NCI-H187 treated with DMSO at 0.1 percent for 48 hours (cell line): ENCODE data around the gene GDF9.

ENCODE experiments used
- DNase-seq: peaks from one replicate; lab custom pipeline; 2025; lab: John Stamatoyannopoulos, UW

Gene GDF9, protein sequence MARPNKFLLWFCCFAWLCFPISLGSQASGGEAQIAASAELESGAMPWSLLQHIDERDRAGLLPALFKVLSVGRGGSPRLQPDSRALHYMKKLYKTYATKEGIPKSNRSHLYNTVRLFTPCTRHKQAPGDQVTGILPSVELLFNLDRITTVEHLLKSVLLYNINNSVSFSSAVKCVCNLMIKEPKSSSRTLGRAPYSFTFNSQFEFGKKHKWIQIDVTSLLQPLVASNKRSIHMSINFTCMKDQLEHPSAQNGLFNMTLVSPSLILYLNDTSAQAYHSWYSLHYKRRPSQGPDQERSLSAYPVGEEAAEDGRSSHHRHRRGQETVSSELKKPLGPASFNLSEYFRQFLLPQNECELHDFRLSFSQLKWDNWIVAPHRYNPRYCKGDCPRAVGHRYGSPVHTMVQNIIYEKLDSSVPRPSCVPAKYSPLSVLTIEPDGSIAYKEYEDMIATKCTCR

DNA sequence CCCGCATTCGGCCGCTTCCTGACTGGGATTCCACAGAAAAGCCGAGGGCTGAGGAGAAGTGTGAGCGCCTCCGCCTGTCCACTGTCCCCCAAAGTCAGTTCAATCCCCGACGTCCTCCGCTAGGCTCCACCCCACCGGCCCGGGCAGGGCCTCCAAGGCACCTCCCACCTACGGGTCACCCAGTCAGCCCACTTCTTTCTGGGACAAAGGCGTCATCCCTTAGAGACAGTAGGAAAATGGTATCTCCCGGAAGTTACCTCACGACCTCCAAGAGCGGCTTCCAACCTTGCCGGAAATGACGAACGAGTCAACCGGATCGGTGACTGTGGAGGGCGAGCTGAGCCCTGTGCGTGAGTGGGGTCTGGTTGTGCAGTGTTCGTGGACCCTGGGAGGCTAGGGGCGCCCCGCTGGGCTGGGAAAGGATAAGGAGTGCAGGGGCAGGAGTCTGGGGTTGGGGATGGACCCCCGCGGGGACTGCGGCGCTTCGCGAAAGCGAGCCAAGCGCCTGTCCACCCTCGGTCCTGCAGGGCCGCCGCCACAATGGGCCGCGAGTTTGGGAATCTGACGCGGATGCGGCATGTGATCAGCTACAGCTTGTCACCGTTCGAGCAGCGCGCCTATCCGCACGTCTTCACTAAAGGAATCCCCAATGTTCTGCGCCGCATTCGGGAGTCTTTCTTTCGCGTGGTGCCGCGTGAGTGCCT lies at the start of gene GDF9, which contains the start of gene UQCRQ:
GDF9 (minus strand) TSS at position 128 of the 704 bp plus-strand sequence. CDS start 1,936 bp downstream, outside the sequence.
UQCRQ (plus strand) TSS at position 301 of the 704 bp plus-strand sequence; CDS start at position 541, 240 bp downstream.
- peak; percentile 94 for DNase-seq

DNA sequence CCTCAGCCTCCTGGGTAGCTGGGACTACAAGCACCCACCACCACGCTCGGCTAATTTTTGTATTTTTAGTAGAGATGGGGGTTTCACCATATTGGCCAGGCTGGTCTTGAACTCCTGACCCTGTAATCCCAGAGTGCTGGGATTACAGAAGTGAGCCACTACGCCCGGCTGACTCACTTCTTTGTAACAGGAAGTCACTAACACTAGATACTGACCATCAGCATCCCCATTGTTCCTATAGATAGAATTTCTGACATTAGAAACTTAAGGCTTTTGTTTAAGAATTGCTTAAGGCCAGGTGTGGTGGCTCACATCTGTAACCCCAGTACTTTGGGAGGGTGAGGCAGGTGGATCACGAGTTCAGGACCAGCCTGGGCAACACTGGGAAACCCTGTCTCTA lies 49.4 kb upstream of the GDF9 start:
- no peak for DNase-seq

DNA sequence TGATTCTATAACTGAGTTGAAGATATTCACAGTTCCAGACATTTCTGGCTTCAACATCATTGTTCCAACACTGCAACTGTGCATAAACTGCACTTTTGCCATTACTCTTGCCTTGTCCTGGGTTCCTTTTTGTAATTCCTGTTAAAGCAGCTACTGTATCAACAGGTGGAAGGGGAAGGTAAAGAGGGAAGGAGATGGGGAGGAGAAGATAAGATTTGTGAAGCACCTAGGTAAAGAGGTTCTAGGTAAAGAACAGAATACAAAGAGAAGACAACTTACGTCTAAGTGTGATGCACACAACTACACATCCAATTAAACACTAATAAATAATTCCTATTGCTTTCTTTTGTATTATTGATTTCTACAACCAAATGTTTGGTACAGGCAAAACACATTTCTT lies 43.4 kb upstream of the GDF9 start:
- no peak for DNase-seq

GRCh38 chr5:132907161-132907560 lies 40.9 kb upstream of the GDF9 start:
- no peak for DNase-seq

GRCh38 chr5:132905938-132906337 lies 39.7 kb upstream of the GDF9 start:
- no peak for DNase-seq

GRCh38 chr5:132901730-132902129 lies 35.5 kb upstream of the GDF9 start:
- DNase-seq, result no peak

DNA sequence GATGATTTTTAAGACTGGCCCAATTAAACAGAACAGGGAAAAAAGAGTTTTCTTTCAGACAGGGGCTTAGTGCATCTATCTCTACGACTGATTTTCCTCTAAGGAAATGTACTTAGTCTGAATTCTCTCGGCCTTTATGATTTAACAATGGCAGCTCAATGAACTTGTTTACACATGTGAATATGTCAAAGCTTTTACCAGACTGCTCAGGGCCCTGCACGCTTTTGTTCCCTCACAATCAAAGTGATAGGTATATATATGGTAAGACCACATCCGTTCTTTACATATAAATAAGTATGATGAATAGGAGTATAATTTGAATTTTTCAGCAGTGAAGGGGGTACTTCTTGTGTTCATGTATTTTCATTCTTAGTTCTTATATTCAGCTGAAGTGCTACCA lies 34.8 kb upstream of the GDF9 start:
- no peak for DNase-seq

DNA sequence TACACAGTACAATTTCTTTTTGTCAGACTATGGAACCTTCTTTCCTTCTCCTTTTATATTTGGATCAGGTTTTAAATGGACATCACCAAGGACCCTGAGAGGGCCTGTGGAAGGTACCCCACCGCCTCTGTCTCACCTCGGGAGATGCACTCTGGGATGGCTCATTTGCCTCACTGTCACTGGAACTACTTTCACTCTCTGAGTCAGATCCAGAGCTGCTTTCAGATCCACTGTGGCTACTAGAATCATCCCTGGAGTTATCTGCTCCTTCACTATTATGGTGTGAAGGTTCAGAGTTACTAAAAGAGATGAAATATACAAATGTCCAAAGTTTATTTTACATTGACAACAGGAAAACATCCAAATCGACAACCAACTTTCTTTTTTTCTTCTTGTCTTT lies 31.8 kb upstream of the GDF9 start:
- no peak for DNase-seq

- DNase-seq, result no peak
These were observed 30.4 kb upstream of the GDF9 start for GRCh38 chr5:132896685-132897084.

GRCh38 chr5:132895719-132896305 lies 29.5 kb upstream of the GDF9 start:
- no peak for DNase-seq

DNA sequence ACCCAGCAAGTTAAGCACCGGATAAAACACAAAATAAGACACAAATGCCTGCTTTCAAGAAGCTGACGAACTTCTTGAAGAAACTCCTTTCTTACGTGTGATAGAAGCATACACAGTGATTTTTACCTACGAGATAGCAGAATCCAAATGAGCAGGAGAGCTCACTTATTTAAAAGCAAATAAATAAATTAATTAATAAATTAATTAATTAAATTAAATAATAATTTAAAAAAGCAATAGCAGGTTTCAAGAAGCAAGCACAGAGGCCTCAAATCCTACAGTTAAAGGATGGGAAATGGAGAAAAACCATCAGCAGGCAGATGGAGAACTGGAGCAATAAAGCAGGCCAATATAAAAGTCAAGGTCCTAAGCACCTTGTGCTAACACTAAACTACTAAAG lies 24.5 kb upstream of the GDF9 start:
- DNase-seq, result no peak

DNA sequence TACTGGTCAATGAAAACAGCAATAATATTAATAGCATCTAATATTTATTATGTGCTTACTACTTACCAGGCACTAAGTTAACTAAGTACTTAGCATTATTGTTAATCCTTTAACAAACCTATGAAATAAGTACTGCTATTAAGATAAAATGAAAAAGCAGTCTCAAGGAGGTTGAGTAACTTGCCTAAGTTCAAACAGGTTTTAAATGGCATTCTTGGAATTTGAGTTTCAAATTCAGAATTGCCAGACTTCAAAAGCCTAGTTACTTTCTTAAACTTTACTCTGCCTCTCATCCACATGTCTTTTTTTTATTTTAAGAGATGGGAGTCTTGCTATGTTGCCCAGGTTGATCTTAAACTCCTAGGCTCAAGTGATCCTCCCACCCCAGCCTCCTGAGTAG lies 23.2 kb upstream of the GDF9 start:
- no peak for DNase-seq

DNA sequence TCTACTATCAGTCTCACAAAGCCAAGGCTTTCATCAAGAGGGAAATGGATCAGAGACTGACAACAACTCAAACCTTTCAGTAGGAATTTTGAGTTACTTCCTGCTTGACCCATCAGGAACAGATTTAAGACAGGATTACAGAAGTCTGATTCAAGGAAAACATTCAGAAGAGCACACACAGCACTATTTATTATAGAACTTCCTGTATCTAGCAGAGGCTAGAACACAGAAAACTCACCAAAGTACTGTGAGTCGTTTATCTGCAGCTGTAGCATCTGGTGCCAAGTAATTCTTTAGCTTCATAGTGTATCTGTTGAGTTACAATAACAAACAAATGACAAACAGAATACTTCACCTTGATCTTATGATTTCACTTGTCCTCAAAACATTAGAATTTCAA lies 21.0 kb upstream of the GDF9 start:
- DNase-seq, result no peak

- DNase-seq, result no peak
These were observed 20.0 kb upstream of the GDF9 start for GRCh38 chr5:132886064-132886823.

- DNase-seq, result no peak
These were observed 18.3 kb upstream of the GDF9 start for GRCh38 chr5:132884548-132884947.

DNA sequence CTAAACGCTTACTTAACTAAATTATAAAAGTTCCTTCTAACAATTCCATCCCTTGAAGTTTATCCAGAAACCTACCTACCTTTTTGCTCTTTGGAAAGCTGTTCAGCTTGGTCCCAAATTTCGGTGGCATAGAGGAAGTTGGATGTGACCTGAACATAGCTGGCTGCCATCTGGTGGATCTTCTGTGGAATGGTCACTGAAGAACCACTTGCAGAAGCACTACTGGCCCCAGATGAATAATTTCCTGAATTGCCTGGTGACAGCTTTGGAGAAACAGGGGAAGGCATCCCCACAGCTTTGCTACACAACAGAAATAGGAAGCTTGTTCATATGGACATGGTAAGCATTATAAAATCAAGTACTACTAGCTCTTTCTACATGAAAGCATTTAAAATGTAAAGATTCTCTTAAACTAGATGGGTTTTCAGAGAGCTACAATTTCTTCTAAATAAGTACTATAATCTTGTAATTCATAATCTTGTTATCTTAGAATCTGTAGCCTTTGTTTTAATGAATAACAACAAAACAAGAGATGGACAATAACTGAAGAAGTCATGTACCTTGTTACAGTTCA lies 17.1 kb upstream of the GDF9 start:
- DNase-seq, result no peak

DNA sequence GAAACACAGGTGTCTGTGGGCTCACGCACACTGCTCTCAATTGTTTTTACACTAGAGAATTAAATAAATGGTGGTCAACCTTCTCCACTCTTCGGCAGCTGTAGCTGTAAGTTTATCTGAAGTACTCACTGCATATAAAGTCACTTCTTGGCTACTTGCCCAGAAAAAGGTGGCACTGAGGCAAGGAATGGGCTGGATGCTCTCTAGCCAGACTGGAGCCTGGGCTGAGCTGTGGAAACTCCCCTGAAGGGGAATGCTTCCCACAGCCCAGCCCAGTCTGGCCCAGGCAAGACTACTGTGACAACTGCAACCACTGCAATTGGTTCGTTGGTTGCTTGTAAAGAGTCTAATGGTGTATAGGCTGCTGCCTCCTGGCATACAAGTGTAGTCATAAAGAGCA lies 11.7 kb upstream of the GDF9 start:
- peak; percentile 29 for DNase-seq

GRCh38 chr5:132877466-132877865 lies 11.2 kb upstream of the GDF9 start:
- no peak for DNase-seq

DNA sequence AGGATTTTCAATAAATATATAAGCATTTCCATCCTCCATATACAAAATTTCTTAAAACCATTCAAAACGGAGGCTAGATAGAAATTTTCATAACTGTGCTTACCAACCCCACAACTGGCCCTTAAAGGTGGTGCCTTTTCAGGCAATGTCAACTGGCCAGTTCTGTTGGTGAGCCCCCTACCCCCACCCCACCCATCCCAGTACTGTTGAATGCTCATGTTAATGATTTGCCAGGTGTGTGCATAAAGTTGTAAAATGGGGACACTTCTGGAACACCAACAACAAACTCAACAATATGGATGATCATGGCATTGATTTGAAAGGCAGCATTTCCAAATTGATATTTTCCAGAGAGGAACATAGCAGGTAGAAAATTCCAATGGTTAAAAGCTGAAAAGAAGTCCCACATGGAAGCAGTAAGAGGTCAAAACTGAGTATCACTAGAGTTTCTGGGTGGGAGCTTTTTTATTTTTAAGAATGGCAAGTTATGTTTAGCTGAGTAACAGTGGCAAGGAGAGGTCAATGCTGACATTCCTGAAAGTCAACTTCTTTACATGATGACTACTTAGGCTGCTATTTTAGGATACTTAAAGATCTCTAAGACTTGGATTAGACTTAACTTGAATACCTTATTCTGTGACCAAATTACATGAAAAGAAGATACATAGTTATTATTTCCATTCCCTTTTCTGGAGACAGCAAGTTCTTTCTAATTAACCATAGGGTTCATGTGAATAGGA lies 9.9 kb upstream of the GDF9 start:
- DNase-seq, result no peak

DNA sequence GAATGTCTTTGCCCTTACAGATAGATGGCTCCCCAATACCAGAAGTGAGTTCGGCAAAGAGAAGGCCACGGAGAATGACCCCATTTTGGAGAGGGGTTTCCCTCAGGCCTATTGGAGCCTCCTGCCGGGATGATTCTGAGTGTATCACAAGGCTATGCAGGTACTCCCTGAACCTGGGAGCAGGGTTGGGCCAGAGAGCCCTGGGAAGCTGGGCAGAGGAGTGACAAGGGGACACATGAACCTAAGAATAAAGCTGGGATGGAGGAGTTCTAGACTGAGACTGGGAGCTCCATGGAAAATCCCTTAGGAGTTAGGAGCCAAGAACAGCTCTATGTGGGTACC lies 7.6 kb upstream of the GDF9 start:
- DNase-seq, result no peak
